Superior temporal gyrus (tissue), 1 donor: Measurements from ENCODE around the gene TNFRSF6B.
"Not testable (repeated sequence)": the region's sequence is repeated elsewhere in the genome, so short reads cannot be mapped to it uniquely, and the experiment has no call there.

ENCODE experiments used
- DNase-seq: peaks from one replicate; pipeline ENCODE4 v3.0.0-alpha.2; 2016; ENCODE audit errors: extremely low spot score

The TNFRSF6B gene

GRCh38 chr20:63696628-63697356, at the start of gene TNFRSF6B:
Gene TNFRSF6B (plus strand): TSS chr20:63696652. CDS start chr20:63696768, 116 bp downstream.
- DNase-seq: no peak

GRCh38 chr20:63648190-63648589, 48.3 kb upstream of the TNFRSF6B start:
- DNase-seq: no peak

DNA sequence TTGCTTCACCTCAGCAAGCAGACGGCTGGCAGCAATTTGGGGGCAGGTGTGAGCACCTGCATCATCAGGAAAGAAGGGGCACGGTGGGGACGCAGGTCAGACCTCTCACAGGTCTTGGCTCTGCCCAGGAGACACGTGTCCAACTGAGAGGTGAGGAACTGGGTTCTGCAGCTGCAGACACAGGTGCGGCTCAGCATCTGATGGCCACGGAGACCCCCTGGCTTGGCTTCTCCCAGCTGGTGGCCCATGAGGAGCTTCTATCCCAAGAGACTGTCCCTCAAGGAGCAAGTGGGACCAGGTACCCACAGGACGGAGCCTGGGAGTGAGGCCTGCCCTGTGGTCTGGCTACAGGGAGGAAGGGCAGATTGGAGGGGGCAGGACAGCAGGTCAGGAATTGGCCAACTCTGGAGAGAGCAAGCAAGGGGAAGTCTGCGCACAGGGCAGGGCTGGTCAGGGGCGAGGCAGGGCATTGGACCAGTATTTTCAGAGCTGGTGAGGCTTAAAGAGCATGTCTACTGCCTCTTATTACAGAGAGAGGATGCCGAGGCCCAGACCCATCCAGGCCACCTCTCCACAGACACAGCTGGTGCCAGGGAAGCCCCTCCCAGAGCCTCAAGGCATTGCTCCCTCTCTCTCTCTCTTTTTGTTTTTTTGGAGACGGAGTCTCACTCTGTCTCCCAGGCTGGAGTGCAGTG, 47.4 kb upstream of the TNFRSF6B start:
- DNase-seq: no peak

DNA sequence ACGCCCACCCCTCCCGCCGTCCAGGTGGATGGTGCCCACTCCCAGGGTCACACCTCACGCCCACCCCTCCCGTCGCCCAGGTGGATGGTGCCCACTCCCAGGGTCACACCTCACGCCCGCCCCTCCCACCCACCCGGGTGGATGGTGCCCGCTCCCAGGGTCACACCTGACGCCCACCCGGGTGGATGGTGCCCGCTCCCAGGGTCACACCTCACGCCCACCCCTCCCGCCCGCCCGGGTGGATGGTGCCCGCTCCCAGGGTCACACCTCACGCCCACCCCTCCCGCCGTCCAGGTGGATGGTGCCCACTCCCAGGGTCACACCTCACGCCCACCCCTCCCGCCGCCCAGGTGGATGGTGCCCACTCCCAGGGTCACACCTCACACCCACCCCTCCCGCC, 46.0 kb upstream of the TNFRSF6B start:
- DNase-seq: not testable (repeated sequence)

DNA sequence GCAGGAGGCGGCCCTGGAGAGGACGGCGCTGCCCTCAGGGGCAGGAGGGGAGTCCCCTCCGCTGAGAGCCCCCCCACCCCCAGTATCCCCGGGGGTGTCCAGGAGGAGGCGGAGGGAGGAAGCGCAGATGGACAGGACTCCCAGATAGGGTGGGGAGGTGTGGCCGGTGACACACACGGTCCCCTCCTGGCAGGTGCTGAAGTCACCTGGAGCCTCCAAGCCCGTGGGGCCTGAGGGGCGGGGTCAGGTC, 44.6 kb upstream of the TNFRSF6B start:
- no peak for DNase-seq

GRCh38 chr20:63652192-63652980, 44.1 kb upstream of the TNFRSF6B start:
- no peak for DNase-seq

GRCh38 chr20:63653041-63653973, 43.1 kb upstream of the TNFRSF6B start, which contains the start of gene STMN3:
Gene STMN3 (minus strand): TSS chr20:63653424. CDS start chr20:63653345, 79 bp downstream.
- peak; percentile 67 for DNase-seq

DNA sequence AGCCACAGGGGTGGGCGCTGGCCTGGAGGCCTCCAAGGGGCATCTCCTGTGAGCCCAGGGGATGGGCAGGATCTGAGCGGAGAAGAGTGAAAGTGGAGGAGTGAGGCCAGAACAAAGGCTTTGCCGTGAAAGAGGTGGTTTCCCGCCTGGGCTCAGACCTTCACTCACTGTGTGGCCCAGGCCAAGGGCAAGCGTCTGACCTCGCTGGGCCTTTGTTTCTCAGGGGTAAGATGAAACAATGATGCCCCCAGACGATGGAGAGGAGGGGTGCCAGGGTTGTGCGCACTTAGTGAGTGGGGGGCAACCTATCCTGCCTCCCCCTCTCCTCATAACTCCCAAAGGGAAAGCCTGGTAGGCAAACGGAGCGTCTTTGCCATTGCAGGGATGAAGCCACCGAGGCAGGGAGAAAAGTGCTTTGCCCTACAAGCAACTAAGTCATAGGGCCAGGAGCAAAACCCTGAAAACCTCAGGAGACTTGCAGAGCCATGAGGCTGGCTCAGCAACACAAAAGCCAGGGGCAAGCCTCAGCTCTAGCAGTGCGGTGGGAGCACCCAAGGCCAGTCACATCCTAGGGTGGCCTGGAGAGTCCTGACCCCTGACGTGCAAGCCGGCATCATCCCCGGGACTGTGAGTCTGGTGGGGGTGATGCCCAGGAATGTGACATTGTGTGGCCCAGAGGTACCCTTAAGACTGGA, 42.3 kb upstream of the TNFRSF6B start:
- no peak for DNase-seq

- DNase-seq: no peak
These were observed 41.2 kb upstream of the TNFRSF6B start for GRCh38 chr20:63655249-63655648.

- no peak for DNase-seq
These were observed 40.0 kb upstream of the TNFRSF6B start for GRCh38 chr20:63656451-63656850.

GRCh38 chr20:63657260-63657936, 39.1 kb upstream of the TNFRSF6B start:
- no peak for DNase-seq

DNA sequence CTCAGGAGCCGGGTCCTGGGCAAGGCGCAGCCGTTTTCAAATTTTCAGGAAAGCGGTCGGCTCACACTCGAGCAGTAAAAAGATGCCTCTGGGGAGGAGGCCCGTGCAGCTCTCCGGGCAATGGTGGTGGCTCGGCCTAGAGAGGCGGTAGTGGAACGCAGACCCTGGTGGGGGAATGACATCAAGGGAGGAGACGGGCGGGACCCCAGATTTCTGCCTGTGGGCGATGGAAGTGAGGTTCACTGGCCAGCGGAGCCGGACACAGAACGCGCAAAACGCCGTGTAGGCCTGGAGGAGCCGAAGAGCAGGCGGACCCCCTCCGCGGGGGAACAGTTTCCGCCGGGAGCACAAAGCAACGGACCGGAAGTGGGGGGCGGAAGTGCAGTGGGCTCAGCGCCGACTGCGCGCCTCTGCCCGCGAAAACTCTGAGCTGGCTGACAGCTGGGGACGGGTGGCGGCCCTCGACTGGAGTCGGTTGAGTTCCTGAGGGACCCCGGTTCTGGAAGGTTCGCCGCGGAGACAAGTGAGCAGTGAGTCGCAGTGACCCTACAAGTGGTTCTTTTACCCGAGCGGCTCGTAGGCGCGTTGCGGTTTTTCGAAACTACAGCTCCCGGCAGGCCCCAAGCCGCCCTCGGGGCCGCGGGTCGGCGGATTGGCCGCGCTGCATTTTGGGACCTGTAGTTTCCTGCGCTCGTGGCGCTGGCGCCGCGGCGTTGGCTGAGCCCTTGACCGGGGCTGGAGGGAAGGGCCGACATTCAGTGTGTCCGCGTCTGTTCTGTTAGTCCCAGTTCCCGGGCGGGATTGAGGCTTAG, 38.3 kb upstream of the TNFRSF6B start, which contains the start of gene RTEL1:
RTEL1 (plus strand) TSS at position 376 of the 812 bp plus-strand sequence. CDS start 1,091 bp downstream, outside the sequence.
- peak; percentile 94 for DNase-seq

GRCh38 chr20:63658749-63659187, 37.7 kb upstream of the TNFRSF6B start:
- no peak for DNase-seq

DNA sequence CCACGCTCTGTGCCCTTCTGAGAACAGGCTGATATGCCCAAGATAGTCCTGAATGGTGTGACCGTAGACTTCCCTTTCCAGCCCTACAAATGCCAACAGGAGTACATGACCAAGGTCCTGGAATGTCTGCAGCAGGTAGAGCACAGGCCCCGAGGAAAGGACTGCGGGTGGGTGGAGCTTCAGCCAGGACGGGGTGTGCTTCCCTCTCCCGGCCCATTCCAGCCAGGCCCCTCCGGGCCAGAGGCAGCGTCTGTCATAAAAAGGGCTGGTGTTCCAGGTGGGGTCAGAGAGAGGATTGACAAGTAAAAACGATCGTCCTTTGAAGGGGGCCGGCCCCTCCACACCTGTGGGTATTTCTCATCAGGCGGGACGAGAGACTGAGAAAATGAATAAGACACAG, 37.1 kb upstream of the TNFRSF6B start:
- DNase-seq: no peak

GRCh38 chr20:63660174-63660573, 36.3 kb upstream of the TNFRSF6B start:
- DNase-seq: not testable (repeated sequence)

- DNase-seq: no peak
These were observed 35.8 kb upstream of the TNFRSF6B start for GRCh38 chr20:63660622-63661021.

DNA sequence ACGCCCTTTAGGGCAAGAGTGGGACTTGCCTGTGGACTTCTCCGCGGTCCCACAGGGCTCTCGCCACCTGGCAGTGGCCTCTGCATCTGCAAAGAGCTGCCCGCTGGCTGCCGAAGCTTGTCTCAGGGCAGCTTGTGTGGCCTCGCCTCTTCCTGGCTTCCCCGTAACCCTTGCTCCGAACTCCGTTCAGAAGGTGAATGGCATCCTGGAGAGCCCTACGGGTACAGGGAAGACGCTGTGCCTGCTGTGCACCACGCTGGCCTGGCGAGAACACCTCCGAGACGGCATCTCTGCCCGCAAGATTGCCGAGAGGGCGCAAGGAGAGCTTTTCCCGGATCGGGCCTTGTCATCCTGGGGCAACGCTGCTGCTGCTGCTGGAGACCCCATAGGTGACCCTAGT, 35.3 kb upstream of the TNFRSF6B start:
- DNase-seq: no peak

DNA sequence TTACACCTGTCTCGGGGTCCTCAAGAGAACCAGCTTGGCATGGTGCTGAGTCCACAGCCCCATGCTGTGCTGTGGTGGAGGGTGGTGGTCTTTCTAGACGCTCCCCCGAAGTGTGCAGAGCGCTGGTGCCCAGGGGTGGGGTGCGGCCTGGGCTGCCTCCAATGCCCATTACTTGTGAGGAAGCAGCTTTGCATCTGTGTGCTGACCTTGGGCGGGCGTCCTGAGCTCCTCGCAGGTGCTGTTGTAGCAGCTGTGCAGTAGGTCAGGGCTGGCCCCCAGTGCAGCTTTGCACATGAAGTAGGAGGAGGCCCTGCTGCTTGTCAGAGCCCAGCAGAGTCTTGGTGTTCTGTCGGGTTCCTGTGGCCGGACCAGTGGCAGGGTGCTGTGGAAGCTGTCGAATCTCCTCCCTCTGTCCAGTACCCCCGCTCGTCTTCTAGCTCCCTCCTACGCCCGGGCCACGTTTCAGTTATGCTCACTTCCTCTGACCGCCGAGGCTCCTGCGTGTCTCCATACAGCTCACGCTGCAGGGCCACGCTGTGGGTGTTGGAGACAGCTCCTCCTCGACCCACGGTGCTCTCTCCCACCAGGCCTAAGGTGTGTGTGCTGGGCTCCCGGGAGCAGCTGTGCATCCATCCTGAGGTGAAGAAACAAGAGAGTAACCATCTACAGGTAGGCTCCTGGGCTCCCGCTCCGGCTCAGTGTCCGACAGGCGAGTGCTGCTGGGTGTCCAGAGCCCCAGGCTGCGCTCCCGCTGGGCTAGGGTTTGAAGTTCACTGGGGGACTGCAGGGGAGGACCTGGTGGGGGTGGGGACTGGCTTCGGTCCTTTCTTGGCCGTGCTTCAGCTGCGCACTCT, 34.3 kb upstream of the TNFRSF6B start:
- no peak for DNase-seq
